Vagina (tissue), 2 donors: ENCODE results near the gene EXOC2. TPM values are rescaled to one million over a fixed set of nuclear protein-coding genes. Genes with fewer than 3 reads are reported as not detected.

Source experiments
- DNase-seq, 2 donors: peaks; one replicate each; pipeline ENCODE4 v3.0.0-alpha.2; 2017; ENCODE audit errors: extremely low spot score in 2 of 2
- H3K27ac ChIP-seq: fragments of 200-600 bp; sonication (generic); one replicate; pipeline ENCODE4 v1.5.1; 2019
- H3K27me3 ChIP-seq: fragments of 200-600 bp; sonication (generic); one replicate; pipeline ENCODE4 v1.5.1; 2019
- H3K36me3 ChIP-seq, 2 donors: fragments of 200-600 bp; sonication (generic); one replicate each; pipeline ENCODE4 v1.5.1; 2017 to 2019
- H3K4me1 ChIP-seq: fragments of 200-600 bp; sonication (generic); one replicate; pipeline ENCODE4 v1.5.1; 2019
- H3K4me3 ChIP-seq, 2 donors: fragments of 200-600 bp; sonication (generic); 1 replicate in 1 of 2; 2 replicates in 1 of 2; pipeline ENCODE4 v1.5.1; 2016 to 2019
- H3K9me3 ChIP-seq: fragments of 200-600 bp; sonication (generic); one replicate; pipeline ENCODE4 v1.5.1; 2019
- POLR2A ChIP-seq, 2 donors: fragments of 450-650 bp; IDR thresholded peaks; one replicate each; pipeline ENCODE4 v1.6.1; 2017; ENCODE audit warnings: antibody characterized with exemption in 2 of 2, mild to moderate bottlenecking in 2 of 2, moderate library complexity in 2 of 2
- POLR2AphosphoS5 ChIP-seq, 2 donors: sonication (generic); formaldehyde crosslinking; IDR thresholded peaks; one replicate each; pipeline ENCODE4 v1.9.0; 2017; ENCODE audit warnings: antibody characterized with exemption in 2 of 2, mild to moderate bottlenecking in 2 of 2, low read depth in 1 of 2; ENCODE audit not compliant: insufficient read depth in 1 of 2
- intact Hi-C: fragments of 100-400 bp; cut with DNase I; formaldehyde crosslinking; loops from one replicate; pipeline ENCODE4 v1.15.1; 2023
- total RNA-seq: library from RNA; depleted of rRNA; stranded (reverse); fragments of >200 nt; gene quantifications from one replicate; pipeline ENCODE4 v1.2.3, GENCODE V29; 2016
- TF ChIP-seq, protein P1 (sequence below), 3 experiments: fragments of 450-650 bp in 2 of 3; fragments of 200-600 bp in 1 of 3; sonication (generic) in 1 of 3; IDR thresholded peaks; one replicate each; pipeline ENCODE4 v1.5.1; 2017 to 2019; ENCODE audit warnings: antibody characterized with exemption in 3 of 3, mild to moderate bottlenecking in 2 of 3, moderate library complexity in 2 of 3

Gene EXOC2
- total RNA-seq, 1 donor from 2014 or later = 23.6 TPM

DNA sequence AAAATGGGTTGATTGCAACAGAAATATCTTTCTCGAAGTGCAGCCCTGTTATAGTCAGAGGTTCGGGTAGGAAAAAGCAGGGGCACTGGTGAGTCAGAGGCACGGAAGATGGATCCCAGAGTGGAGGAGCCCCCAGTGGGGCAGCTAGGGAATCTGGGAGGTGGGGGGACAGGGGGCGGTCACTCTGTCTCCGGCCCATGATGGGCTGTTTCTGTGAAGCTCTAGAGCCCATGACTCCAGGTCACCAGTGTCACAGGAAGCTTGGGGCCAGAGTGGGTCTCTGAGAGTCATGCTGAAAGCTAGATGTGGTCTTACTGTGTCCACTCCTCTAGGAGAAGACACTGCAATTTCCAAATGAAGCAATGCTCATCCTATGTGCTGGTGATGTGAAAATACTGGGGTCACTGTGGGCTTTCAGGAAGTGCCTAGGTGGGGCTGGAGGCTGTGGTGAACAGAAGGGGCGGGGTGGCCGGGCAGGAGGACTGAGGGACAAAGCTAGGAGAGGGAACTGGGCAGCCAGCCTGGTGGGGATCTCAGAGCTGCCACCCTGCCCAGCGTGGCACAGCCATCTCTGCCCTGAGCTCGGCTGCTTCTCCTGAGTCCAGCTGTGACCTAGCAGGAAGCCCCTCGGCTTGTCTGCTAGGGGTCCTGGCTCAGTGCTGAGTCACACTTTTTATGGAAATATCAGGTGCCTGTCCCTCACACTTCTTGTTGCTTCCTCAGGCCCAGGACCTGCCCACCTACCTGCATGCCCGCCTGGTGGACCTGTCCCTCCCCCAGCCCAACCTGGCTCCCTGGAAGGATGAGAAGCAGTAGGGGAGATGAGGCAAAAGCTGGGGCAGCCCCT lies 247.1 kb downstream of the EXOC2 start:
- DNase-seq = no peak
- Histone ChIP-seq H3K36me3 (no peaks in the 10 kb centered on the region), H3K4me1 (no peaks in the 10 kb centered on the region), H3K9me3 (no peaks in the 10 kb centered on the region), H3K27ac (no peak overlapping the region), H3K4me3 (no peak overlapping the region), H3K27me3 (no peaks in the 10 kb centered on the region)
- intact Hi-C loops = no loop called here
- no peak for TF ChIP-seq POLR2AphosphoS5 (IDR thresholded peaks at IDR 0.05; ENCODE audit: insufficient read depth in 1 of 2, low read depth in 1 of 2)
- TF ChIP-seq POLR2A (IDR thresholded peaks at IDR 0.05) = no peak
- TF ChIP-seq, protein P1, sequence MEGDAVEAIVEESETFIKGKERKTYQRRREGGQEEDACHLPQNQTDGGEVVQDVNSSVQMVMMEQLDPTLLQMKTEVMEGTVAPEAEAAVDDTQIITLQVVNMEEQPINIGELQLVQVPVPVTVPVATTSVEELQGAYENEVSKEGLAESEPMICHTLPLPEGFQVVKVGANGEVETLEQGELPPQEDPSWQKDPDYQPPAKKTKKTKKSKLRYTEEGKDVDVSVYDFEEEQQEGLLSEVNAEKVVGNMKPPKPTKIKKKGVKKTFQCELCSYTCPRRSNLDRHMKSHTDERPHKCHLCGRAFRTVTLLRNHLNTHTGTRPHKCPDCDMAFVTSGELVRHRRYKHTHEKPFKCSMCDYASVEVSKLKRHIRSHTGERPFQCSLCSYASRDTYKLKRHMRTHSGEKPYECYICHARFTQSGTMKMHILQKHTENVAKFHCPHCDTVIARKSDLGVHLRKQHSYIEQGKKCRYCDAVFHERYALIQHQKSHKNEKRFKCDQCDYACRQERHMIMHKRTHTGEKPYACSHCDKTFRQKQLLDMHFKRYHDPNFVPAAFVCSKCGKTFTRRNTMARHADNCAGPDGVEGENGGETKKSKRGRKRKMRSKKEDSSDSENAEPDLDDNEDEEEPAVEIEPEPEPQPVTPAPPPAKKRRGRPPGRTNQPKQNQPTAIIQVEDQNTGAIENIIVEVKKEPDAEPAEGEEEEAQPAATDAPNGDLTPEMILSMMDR (IDR thresholded peaks at IDR 0.05) = no peak

DNA sequence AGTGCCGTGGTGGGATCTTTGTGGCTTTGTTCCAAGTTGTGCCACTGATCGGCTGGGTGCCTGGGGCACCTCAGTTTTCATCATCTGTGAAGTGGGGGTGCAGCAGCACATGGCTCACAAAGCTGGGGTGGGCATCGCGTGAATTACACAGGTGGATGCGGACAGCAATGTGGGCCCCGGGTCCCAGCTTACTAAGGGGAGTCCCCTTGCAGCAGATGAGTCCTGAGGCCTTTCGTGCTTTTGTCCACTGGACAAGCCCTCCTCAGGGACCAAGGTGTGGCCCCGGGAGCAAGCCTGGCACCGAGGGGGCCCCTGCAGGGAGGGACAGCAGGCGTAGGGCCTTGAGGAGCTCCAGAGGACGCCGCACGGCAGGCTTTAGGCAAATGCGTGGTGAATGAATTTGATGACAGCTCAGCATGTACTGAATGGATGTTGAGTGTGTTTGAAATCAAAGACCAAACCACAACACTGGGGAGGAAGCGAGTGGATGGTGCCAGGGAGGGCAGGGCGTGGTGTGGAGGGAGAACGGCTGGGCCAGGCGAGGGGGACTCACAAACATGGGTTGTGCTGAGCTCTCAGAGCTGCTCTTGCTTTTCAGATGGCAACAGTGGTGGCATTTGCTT lies 248.2 kb downstream of the EXOC2 start:
- DNase-seq = no peak
- Histone ChIP-seq H3K4me1 (no peaks in the 10 kb centered on the region), H3K27me3 (no peaks in the 10 kb centered on the region), H3K27ac (no peak overlapping the region), H3K9me3 (no peaks in the 10 kb centered on the region), H3K4me3 (no peak overlapping the region), H3K36me3 (no peaks in the 10 kb centered on the region)
- TF ChIP-seq POLR2AphosphoS5 (IDR thresholded peaks at IDR 0.05; ENCODE audit: insufficient read depth in 1 of 2, low read depth in 1 of 2) (no peak), POLR2A (IDR thresholded peaks at IDR 0.05) (no peak)
- TF ChIP-seq, protein P1 (IDR thresholded peaks at IDR 0.05) = no peak
- intact Hi-C loops = no loop called here

DNA sequence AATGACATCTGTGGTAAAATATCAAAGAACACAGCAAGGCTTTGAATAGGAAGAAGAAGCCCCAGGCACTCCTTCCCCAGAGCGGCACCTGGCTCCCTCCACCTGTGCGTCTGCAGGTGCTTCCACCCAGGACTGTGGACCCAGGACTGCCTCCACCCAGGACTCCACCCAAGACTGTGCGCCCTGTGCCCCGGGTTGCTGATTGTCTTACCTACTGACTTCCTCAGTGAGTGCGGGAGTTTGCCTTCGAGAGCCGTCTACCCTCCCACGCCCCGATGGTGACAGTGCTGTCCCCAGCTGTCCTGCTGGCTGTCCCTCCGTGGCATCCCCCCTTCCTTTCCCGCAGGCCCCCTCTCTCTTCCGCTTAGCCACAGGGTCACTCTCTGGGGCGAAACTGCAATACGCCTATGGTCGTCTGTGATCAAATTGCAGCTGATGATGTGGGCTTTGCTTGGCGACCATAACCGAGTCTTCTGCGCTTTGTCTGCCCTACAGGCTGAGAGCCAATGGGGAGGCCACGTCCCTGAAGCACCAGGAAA lies 249.2 kb downstream of the EXOC2 start:
- H3K36me3 ChIP-seq = no peaks in the 10 kb centered on the region
- intact Hi-C loops = no loop called here
- TF ChIP-seq, protein P1 (IDR thresholded peaks at IDR 0.05) = no peak
- TF ChIP-seq POLR2AphosphoS5 (IDR thresholded peaks at IDR 0.05; ENCODE audit: insufficient read depth in 1 of 2, low read depth in 1 of 2) = no peak
- no peak for TF ChIP-seq POLR2A (IDR thresholded peaks at IDR 0.05)
- H3K4me3 ChIP-seq = no peak overlapping the region
- no peaks in the 10 kb centered on the region for H3K27me3 ChIP-seq
- H3K27ac ChIP-seq = no peak overlapping the region
- no peaks in the 10 kb centered on the region for H3K4me1 ChIP-seq
- no peaks in the 10 kb centered on the region for H3K9me3 ChIP-seq
- no peak for DNase-seq

DNA sequence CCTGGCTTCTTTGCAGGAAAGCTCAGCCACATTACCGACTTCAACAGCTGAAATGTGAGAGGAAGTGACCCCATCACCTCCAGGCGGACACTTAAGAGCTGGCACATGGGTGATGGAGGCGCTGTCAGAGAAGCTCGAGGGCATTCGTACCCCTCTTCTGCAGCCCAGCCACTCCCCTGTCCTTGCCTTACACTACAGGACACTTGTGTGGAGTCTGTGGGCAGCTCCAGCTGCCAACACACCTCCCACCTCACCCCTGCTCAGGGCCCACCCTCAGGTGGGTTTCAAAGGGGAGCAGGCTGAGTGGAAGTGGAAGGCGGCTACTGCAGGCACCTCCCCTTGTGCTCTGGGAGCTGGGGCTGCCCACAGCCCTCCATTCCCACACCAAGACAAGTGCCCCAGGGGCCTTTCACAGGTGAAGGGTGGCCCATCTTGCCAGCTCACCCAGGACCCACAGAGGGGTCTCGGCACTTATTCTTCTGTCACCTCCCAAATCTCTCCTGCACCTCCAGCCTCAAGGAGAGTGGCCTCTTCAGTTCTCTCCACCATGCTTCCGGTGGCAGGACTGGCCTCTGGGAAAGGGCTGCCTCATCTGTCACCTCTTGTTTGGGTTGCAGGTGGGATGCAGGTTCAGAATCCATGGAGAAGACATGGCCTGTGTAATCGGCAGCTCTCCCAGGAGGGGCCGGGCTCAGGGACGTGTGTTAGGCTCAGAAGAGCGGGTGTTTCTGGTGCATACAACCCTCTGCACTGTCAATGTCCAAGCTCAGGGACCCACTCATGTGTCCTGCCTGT lies 251.6 kb downstream of the EXOC2 start:
- DNase-seq = no peak
- intact Hi-C loops = no loop called here
- H3K4me3 ChIP-seq = no peak overlapping the region
- no peaks in the 10 kb centered on the region for H3K27me3 ChIP-seq
- H3K4me1 ChIP-seq = no peaks in the 10 kb centered on the region
- no peaks in the 10 kb centered on the region for H3K9me3 ChIP-seq
- no peak overlapping the region for H3K27ac ChIP-seq
- TF ChIP-seq POLR2A (IDR thresholded peaks at IDR 0.05) (no peak), POLR2AphosphoS5 (IDR thresholded peaks at IDR 0.05; ENCODE audit: insufficient read depth in 1 of 2, low read depth in 1 of 2) (no peak)
- TF ChIP-seq, protein P1 (IDR thresholded peaks at IDR 0.05) = no peak
- H3K36me3 ChIP-seq = no peaks in the 10 kb centered on the region
